Measurements from ENCODE around the gene GALNT8.

- no peak for TF ChIP-seq TAF1 (IDR thresholded peaks at IDR 0.05; ENCODE audit: borderline replicate concordance, low read depth, low read length)
- TF ChIP-seq POLR2AphosphoS5 (IDR thresholded peaks at IDR 0.05; ENCODE audit: low read depth, low read length) = no peak
- no peak for TF ChIP-seq POLR2A (IDR thresholded peaks at IDR 0.05; ENCODE audit: low read depth, low read length)
Measured at GRCh38 chr12:4787965-4788364, 67.8 kb downstream of the GALNT8 start.

Data from GM12892 (cell line).